ENCODE results near the gene TTC29. TPM values are rescaled to one million over a fixed set of nuclear protein-coding genes. Genes with fewer than 3 reads are reported as not detected.
A peak's percentile ranks its signal among the peaks of the same experiment; 100 is the strongest.

Gene TTC29
- total and polyA plus RNA-seq, 12 donors = not detected

DNA sequence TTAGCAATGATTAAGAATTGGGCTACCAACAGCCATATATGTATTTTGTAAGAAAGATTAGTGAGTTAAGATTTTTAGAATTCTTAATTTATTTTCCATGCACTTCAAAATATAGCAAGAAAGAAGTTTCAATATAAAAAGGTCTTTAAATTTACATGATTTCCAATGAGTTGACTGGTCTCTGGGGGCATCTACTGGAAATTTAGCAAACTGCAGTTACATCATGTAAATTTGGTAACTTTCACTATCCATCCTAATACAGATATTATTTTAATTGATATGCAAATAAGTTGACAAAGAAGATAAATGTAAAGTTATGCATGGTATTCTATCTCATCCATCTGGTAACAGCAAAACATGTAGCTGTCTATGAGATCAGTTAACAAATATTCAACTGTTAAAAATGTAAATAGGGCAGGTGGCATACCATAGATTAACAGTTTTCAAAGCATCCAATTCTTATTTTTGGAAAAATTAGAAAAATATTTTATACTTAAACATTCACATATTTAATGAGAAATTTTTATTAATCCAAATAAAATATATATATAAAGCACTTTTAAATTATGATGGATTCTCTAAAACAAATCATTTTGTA lies 29.1 kb downstream of the TTC29 start:
- Histone ChIP-seq H3K27ac (no peak overlapping the region), H3K4me1 (replicated peaks in 1 of 2) (no peaks in the 10 kb centered on the region), H3K36me3 (replicated peaks in 1 of 2) (no peaks in the 10 kb centered on the region), H3K9me3 (replicated peaks in 1 of 3) (peaks cover 0 to 9% (median 0%) of the 10 kb centered on the region in 3 donors), H3K4me3 (no peak overlapping the region), H3K27me3 (peaks cover 43% of the 10 kb centered on the region)
- intact Hi-C loops (cut with DNase I) = loop anchor here (10.0 kb wide), 3 partner anchors 582 to 962 kb away; no protein-coding TSS in a partner anchor
- TF ChIP-seq, protein P1, sequence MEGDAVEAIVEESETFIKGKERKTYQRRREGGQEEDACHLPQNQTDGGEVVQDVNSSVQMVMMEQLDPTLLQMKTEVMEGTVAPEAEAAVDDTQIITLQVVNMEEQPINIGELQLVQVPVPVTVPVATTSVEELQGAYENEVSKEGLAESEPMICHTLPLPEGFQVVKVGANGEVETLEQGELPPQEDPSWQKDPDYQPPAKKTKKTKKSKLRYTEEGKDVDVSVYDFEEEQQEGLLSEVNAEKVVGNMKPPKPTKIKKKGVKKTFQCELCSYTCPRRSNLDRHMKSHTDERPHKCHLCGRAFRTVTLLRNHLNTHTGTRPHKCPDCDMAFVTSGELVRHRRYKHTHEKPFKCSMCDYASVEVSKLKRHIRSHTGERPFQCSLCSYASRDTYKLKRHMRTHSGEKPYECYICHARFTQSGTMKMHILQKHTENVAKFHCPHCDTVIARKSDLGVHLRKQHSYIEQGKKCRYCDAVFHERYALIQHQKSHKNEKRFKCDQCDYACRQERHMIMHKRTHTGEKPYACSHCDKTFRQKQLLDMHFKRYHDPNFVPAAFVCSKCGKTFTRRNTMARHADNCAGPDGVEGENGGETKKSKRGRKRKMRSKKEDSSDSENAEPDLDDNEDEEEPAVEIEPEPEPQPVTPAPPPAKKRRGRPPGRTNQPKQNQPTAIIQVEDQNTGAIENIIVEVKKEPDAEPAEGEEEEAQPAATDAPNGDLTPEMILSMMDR (IDR thresholded peaks at IDR 0.05) = peak; percentile 60 to 86 (median 76)
- no peak for TF ChIP-seq POLR2A (IDR thresholded peaks at IDR 0.05)
- DNase-seq = peak in 3 of 7 donors; percentile 28 to 39 (median 30)

DNA sequence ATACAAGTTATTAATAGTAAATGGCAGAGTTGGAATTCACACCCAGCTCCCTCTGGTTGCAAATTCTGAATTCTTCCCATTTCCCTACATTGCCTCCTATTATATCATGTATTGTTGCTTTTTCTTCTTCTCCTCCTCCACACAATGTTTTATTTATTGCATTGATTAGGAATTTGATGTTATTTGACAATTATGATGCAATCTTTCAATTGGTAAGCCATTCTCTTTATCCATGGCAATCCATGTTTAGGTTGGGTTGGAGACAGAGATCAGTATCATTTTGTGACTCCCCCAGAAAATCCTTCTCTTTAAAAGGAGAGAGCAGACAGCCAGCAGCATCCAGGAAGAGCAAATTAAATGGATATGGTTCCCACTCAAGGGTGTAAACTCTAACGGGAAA lies 30.5 kb downstream of the TTC29 start:
- H3K27me3 ChIP-seq = peaks cover 33% of the 10 kb centered on the region
- no peak overlapping the region for H3K27ac ChIP-seq
- no peak for TF ChIP-seq POLR2A (IDR thresholded peaks at IDR 0.05)
- TF ChIP-seq, protein P1 (IDR thresholded peaks at IDR 0.05) = no peak
- peaks cover 0 to 9% (median 0%) of the 10 kb centered on the region in 3 donors for H3K9me3 ChIP-seq (replicated peaks in 1 of 3)
- intact Hi-C loops (cut with DNase I) = loop anchor here (10.0 kb wide), 3 partner anchors 580 to 960 kb away; no protein-coding TSS in a partner anchor
- 40 to 62% (median 46%) methylated on average over 1 of the region's 1 CpG for WGBS, 4 donors
- no peaks in the 10 kb centered on the region for H3K36me3 ChIP-seq (replicated peaks in 1 of 2)
- DNase-seq = no peak
- no peaks in the 10 kb centered on the region for H3K4me1 ChIP-seq (replicated peaks in 1 of 2)
- H3K4me3 ChIP-seq = no peak overlapping the region

DNA sequence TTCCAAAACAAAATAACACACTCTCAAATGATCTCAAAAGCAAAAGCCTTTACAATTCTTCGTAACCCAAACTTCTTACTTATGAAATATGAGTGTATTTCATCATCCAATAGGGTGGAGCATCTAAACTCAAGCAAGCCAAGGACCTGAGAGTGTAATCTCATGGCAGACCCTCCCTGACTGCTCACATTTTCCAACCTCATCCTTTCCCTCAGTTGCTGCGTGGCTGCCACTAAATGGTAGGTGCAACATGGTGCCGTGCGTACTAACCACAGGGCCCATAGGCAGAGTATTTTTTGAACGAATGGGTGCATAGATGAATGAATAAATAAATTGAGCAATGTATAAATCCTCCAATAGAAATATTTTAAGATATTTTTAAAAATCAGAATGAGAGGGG lies 45.4 kb downstream of the TTC29 start:
- no peaks in the 10 kb centered on the region for H3K36me3 ChIP-seq (replicated peaks in 1 of 2)
- no peak for TF ChIP-seq POLR2A (IDR thresholded peaks at IDR 0.05)
- TF ChIP-seq, protein P1 (IDR thresholded peaks at IDR 0.05) = no peak
- intact Hi-C loops (cut with DNase I) = no loop called here
- H3K4me1 ChIP-seq (replicated peaks in 1 of 2) = no peaks in the 10 kb centered on the region
- WGBS, 4 donors = 87 to 96% (median 90%) methylated on average over 5 of the region's 5 CpGs
- H3K27me3 ChIP-seq = no peaks in the 10 kb centered on the region
- DNase-seq = no peak
- H3K9me3 ChIP-seq (replicated peaks in 1 of 3) = no peaks in the 10 kb centered on the region
- no peak overlapping the region for H3K4me3 ChIP-seq
- H3K27ac ChIP-seq = no peak overlapping the region

GRCh38 chr4:146890301-146890700 lies 55.4 kb downstream of the TTC29 start:
- WGBS, 4 donors = 51 to 84% (median 72%) methylated on average over 3 of the region's 3 CpGs
- Histone ChIP-seq H3K36me3 (replicated peaks in 1 of 2) (no peaks in the 10 kb centered on the region), H3K4me1 (replicated peaks in 1 of 2) (no peaks in the 10 kb centered on the region), H3K27ac (no peak overlapping the region), H3K4me3 (no peak overlapping the region), H3K9me3 (replicated peaks in 1 of 3) (no peaks in the 10 kb centered on the region), H3K27me3 (no peaks in the 10 kb centered on the region)
- intact Hi-C loops (cut with DNase I) = no loop called here
- DNase-seq = no peak
- TF ChIP-seq, protein P1 (IDR thresholded peaks at IDR 0.05) = no peak
- TF ChIP-seq POLR2A (IDR thresholded peaks at IDR 0.05) = no peak
